HuH-7 (cell line): ENCODE data around the gene FZD4.
"Not testable (repeated sequence)": the region's sequence is repeated elsewhere in the genome, so short reads cannot be mapped to it uniquely, and the experiment has no call there.

Source experiments
- DNase-seq: peaks from one replicate; pipeline ENCODE4 v3.0.0; 2011; ENCODE audit warnings: low spot score

FZD4 gene

DNA sequence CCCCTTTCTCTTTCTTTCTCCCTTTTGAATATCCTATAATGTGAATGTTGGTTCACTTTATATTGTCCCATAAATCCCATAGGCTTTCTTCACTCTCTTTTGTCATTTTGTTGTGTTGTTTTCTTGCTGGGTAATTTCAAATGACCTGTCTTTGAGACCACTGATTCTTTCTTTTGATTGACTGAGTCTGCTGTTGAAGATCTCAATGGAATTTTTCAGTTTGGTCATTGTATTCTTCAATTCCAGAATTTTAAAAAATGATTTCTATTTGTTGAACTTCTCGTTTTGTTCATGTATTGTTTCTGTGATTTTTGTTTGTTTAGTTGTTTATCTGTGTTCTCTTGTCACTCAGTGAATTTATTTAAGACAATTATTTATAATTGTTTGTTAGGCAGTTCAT is 17.5 kb upstream of the FZD4 start:
- DNase-seq, result no peak

GRCh38 chr11:86969258-86969657 is 14.1 kb upstream of the FZD4 start:
- no peak for DNase-seq

GRCh38 chr11:86967601-86968000 is 12.4 kb upstream of the FZD4 start:
- DNase-seq, result not testable (repeated sequence)

DNA sequence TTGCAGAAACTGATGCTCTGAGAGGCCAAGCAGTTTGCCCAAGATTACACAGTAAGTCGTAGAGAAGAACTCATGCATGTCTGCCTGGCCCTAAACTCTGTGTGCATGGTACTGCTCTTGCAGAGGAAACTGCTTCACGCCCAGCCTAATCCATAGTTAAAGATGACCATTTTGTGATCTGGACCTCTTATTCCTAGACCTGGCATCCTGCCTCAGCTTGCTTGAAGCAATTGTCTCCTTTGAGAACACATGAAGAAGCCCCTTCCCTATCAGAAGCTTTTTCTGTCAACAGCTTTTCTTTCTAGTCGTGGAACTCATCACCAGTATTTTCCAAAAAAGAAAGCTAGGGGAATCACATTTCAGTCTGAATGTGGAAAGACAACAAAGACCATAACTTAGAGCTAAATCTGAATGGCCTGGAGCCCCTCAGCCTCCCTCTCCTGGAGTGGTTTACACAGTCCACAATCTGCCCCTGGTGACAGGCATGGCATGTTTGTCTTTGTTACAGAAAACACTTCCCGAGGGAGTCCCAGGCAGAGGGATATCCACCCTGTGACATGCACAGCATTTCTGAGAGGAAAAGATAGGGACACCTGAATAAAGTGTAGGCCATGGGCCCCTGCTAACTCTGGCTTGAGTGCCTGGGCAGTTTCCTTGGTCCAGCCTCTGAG is 2.9 kb upstream of the FZD4 start:
- DNase-seq, result peak; percentile 30

DNA sequence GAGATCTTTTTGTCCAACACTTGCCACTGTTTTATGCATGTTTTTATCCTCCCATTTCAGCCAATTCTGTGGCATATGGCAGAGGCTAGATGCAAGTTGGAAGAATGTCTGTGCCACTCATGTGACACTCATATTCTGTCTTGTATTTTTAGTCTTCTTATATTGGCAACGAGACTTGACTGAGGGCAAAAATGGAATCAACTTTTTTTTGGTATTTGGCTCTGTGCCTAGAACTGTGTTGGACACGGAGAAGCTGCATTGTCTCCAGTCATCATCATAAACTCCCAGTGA is 1.7 kb upstream of the FZD4 start:
- DNase-seq, result no peak

DNA sequence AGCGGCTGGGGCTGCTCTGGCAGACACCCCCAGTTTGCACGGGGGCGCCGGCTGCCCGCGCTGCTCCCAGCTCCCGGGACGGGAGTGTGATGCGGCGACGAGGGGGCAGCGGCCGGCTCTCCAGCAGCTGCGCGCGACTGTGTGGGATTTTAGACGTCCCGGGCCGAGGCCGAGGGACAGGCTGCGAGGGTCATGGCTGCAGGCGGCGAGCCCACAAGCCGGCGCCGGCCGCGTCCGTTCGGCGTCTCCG is 159 bp downstream of the FZD4 start:
- no peak for DNase-seq

DNA sequence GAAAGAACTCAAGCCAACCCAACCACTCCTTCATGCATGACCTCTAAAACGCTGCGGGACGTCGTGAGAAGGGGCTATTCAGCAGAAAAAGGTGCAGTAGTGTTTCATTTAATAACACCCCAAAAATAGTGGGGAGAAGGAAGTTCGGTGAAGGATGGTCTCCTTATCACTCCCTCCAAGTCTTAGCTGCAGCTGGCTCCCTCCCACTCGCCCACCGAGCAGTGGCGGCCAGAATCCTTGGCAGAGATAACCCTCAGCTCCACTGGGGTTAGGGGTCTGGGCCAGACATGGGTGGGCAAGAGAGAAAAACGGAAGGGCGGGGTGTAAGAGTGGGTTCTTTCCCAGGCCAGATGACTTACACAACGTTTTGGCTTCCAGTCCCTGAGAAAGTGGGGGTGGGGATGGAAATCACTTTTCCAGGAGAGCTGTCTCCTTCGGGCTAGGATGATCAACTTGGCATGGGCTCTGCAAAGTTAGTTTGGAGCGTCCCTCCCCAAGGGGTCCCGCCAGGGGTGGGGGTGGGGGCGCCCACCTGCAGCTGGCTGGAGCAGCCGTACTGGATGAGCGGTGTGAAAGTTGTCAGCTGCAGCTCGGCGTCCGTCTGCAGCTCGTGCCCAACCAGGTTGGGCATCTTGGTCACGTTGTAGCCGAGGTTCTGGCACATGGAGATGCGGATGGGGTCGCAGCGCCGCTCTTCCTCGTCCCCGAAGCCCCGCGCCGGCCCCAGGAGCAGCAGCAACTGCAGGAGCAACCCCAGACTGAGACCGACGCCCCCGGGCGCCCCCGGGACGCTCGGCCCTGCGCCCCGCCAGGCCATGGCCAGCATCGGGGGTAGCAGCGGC is 705 bp downstream of the FZD4 start:
- DNase-seq, result no peak

DNA sequence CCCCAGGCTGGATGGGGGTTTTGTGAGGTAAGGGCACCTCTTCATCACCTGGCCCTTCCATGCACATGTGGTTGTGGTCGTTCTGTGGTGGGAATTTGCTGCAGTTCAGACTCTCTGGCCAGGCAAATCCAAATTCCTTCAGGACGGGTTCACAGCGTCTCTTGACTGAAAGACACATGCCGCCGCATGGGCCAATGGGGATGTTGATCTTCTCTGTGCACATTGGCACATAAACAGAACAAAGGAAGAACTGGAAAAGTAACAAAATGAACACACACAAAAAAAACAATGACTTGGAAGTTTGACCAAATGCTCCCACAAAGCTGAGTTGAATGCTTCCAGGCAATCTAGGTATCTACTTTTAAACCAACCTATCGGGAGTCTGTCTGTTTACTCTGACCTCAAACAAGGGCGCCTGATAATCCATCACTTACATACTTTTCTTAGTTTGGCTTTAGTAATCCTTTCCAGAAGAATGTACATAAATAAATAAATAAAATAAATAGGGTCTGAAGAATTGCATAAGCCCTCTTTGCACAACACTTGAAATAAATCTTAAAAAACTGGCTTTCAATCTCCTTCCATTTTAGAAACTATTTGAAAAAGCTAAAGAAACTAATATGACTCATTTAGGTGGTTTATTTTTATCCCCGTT is 2.8 kb downstream of the FZD4 start:
- no peak for DNase-seq

DNA sequence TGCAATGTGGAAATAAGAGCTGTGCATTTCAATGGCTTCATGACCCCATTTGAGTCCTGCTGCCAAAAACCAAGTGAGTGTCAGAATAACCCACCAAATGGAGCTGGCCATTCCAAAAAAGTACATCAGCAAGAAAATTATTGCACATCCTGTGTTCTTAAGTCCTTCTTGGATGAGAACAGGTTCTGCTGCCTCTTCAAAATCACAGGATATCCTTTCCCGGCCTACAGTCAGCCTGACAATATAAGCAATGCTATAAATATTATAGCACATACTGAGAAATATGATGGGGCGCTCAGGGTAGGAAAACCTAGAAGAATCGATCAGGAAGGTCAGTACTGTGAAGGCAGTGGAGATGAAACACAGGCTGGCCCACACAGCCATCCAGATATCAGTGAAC is 3.5 kb downstream of the FZD4 start:
- no peak for DNase-seq

- DNase-seq, result no peak
Observed at GRCh38 chr11:86950661-86950995, 4.6 kb downstream of the FZD4 start.

- DNase-seq, result no peak
Observed at GRCh38 chr11:86949995-86950660, 5.1 kb downstream of the FZD4 start.

- no peak for DNase-seq
Observed at GRCh38 chr11:86948733-86949132, 6.5 kb downstream of the FZD4 start.

GRCh38 chr11:86947541-86947940 is 7.7 kb downstream of the FZD4 start:
- no peak for DNase-seq

DNA sequence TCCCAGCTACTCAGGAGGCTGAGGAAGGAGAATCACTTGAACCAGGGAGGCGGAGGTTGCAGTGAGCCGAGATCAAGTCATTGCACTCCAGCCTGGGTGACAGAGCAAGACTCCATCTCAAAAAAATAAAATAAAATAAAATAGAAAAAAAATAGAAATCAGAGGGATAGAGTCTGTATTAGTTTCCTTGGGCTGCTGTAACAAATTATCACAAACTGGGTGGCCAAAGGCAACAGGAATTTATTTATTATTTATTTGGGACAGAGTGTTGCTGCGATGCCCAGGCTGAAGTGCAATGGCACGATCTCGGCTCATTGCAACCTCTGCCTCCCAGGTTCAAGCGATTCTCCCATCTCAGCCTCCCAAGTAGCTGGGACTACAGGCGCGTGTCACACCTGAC is 11.7 kb downstream of the FZD4 start:
- not testable (repeated sequence) for DNase-seq

DNA sequence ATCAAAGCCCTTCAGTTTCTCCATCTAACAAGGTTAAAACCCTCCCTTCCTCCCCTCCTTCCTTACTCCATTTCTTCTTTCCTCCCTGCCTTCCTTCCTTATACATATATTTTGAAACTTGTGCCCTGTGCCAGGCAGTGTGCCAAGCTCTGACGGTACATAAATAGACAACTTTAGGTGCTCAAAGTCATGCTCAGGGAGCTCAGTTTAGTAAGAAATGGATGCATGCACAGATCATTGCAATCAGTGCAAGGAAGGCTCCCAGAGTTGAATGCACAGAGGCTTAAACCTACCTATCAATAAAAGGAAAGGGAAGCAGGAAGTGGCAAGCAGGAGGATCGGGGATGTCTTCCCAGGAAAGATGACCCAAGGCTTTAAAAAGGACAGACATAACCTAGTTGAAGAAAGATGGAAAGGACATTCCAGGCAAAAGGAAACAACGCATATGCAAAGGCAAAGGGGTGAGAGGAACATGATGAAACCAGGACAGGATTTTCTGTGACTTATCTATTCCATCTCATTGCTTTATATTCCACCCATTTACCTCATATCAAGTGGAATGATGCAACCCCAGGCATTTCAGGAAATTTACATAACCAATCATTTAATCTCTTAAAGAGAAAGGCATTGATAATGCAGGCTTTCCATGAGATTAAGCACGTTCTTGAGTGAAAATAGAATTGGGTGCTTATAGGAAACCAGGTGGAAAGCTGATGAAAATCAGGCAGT is 13.2 kb downstream of the FZD4 start:
- no peak for DNase-seq

GRCh38 chr11:86941077-86941870 is 13.9 kb downstream of the FZD4 start:
- no peak for DNase-seq

- DNase-seq, result no peak
Observed at GRCh38 chr11:86940122-86940777, 14.9 kb downstream of the FZD4 start.

DNA sequence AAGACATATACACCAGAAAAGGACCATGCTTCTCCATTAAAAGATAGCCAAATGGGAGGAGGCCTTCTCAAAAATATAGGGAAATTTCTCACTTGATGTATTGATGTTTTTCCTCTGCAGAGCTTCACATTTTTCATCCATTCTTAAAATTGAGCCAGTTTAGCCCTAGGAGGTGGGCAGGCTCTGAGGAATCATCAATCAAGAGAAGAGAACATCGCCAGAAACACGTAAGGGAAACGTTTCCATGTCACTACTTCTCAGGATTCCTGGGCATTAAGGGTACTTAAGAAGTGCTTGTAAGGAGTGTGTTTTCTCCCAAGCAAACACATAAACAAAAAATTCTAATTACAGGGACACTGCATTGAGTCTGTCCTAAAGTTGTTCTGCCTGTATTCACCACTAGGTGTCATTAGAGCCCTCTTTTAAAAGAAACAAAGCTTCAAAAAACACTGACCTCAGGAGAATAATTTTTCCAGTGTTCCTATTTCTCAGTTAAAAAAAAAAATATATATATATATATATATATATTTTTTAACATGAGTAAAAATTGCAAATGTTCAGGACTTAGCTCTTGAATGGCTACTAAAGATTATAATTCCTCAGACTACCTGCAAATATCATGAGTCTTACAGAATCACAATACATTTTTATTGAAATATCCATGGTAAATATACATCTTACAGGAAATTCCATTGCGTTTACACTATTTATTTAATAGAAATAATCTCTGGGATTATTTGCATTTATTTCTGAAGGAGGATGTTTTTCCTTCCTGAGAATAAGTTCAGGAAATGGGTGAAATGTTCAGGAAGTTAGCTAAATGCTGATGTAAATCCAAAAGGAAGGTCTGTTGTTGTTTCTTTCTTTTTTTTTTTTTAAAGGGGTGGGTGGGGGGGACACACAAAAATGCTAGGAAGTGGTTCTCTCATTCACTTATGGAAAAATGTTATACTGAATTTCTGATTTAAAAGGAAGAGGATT is 16.0 kb downstream of the FZD4 start:
- no peak for DNase-seq

- DNase-seq, result no peak
Observed at GRCh38 chr11:86938203-86938899, 16.8 kb downstream of the FZD4 start.
